WERI-Rb-1 (cell line): Measurements from ENCODE around the gene CHD6.

ENCODE experiments used
- DNase-seq: peaks from one replicate; pipeline ENCODE4 v3.0.0-alpha.2; 2020
- H3K27ac ChIP-seq: fragments of 250-450 bp; sonication (Bioruptor Pico); 2 replicates; pipeline ENCODE4 v1.5.1; 2020; ENCODE audit warnings: mild to moderate bottlenecking, moderate library complexity
- H3K27me3 ChIP-seq: fragments of 250-450 bp; sonication (Bioruptor Pico); 2 replicates; pipeline ENCODE4 v1.5.1; 2021; ENCODE audit warnings: mild to moderate bottlenecking, low read depth, moderate library complexity; ENCODE audit not compliant: insufficient read depth, severe bottlenecking
- H3K36me3 ChIP-seq: fragments of 250-450 bp; sonication (Bioruptor Pico); 2 replicates; pipeline ENCODE4 v1.5.1; 2020; ENCODE audit warnings: mild to moderate bottlenecking, moderate library complexity
- H3K4me3 ChIP-seq: 2 replicates; pipeline ENCODE4 v1.5.1; 2011; ENCODE audit warnings: low read depth, mild to moderate bottlenecking, control low read depth, low read length
- H3K9me3 ChIP-seq: fragments of 250-450 bp; sonication (Bioruptor Pico); 2 replicates; pipeline ENCODE4 v1.5.1; 2021; ENCODE audit warnings: mild to moderate bottlenecking, moderate library complexity; ENCODE audit not compliant: severe bottlenecking
- CTCF ChIP-seq: IDR thresholded peaks from 2 replicates; pipeline ENCODE4 v1.5.1; 2011; ENCODE audit warnings: low read depth, mild to moderate bottlenecking, control low read depth, inconsistent platforms, low read length

The CHD6 gene

GRCh38 chr20:41530923-41531322, 87.3 kb downstream of the CHD6 start:
- Histone ChIP-seq H3K9me3 (no peaks in the 10 kb centered on the region), H3K36me3 (peaks cover 3% of the 10 kb centered on the region), H3K4me3 (no peak overlapping the region), H3K27ac (peak overlapping the region; percentile 46), H3K27me3 (no peaks in the 10 kb centered on the region)
- DNase-seq: no peak
- TF ChIP-seq CTCF: no peak

- Histone ChIP-seq H3K36me3 (peaks cover 8% of the 10 kb centered on the region), H3K27ac (no peak overlapping the region), H3K4me3 (no peak overlapping the region), H3K9me3 (no peaks in the 10 kb centered on the region), H3K27me3 (no peaks in the 10 kb centered on the region)
- TF ChIP-seq CTCF: no peak
- DNase-seq: no peak
These were observed 91.8 kb downstream of the CHD6 start for GRCh38 chr20:41526327-41526726.

GRCh38 chr20:41524980-41525613, 93.1 kb downstream of the CHD6 start:
- peaks cover 10% of the 10 kb centered on the region for H3K36me3 ChIP-seq
- H3K27ac ChIP-seq: no peak overlapping the region
- H3K4me3 ChIP-seq: no peak overlapping the region
- TF ChIP-seq CTCF: no peak
- no peaks in the 10 kb centered on the region for H3K9me3 ChIP-seq
- H3K27me3 ChIP-seq: no peaks in the 10 kb centered on the region
- DNase-seq: peak; percentile 10

- no peaks in the 10 kb centered on the region for H3K9me3 ChIP-seq
- no peak for TF ChIP-seq CTCF
- DNase-seq: no peak
- H3K27ac ChIP-seq: no peak overlapping the region
- no peak overlapping the region for H3K4me3 ChIP-seq
- no peaks in the 10 kb centered on the region for H3K27me3 ChIP-seq
- H3K36me3 ChIP-seq: peaks cover 14% of the 10 kb centered on the region
These were observed 94.3 kb downstream of the CHD6 start for GRCh38 chr20:41523857-41524256.

GRCh38 chr20:41513829-41514228, 104.3 kb downstream of the CHD6 start:
- peaks cover 37% of the 10 kb centered on the region for H3K36me3 ChIP-seq
- TF ChIP-seq CTCF: no peak
- no peak overlapping the region for H3K27ac ChIP-seq

GRCh38 chr20:41512624-41513023, 105.6 kb downstream of the CHD6 start:
- Histone ChIP-seq H3K9me3 (no peaks in the 10 kb centered on the region), H3K36me3 (peaks cover 35% of the 10 kb centered on the region), H3K4me3 (no peak overlapping the region), H3K27me3 (no peaks in the 10 kb centered on the region), H3K27ac (no peak overlapping the region)
- DNase-seq: no peak
- TF ChIP-seq CTCF: no peak

More at GRCh38 chr20:41513829-41514228, 104.3 kb downstream of the CHD6 start:
- no peak overlapping the region for H3K4me3 ChIP-seq
- no peaks in the 10 kb centered on the region for H3K27me3 ChIP-seq
- no peaks in the 10 kb centered on the region for H3K9me3 ChIP-seq
- no peak for DNase-seq
